Natural killer cell (primary cell): ENCODE measurements around the gene RGS10. TPM values are rescaled to one million over a fixed set of nuclear protein-coding genes. Genes with fewer than 3 reads are reported as not detected.

ENCODE experiments used
- ATAC-seq, 3 donors: fragments of 150-1000 bp in 2 of 3; fragments of 200-7000 bp in 1 of 3; cut with Tn5 transposase; 1 replicate in 1 of 3; 2 replicates in 2 of 3; pipeline ENCODE4 v1.10.0; 2021; ENCODE audit warnings: mild to moderate bottlenecking in 2 of 3, moderate library complexity in 2 of 3
- DNase-seq, 2 donors: peaks; one replicate each; pipeline versions ENCODE4 v3.0.0 to v3.0.0-alpha.2; 2013 to 2021; ENCODE audit warnings: mixed read lengths in 1 of 2
- H3K27ac ChIP-seq: one replicate; pipeline ENCODE4 v1.5.1; 2013; ENCODE audit warnings: mild to moderate bottlenecking, low read length
- H3K27me3 ChIP-seq: one replicate; pipeline ENCODE4 v1.6.1; 2013; ENCODE audit warnings: low read length; ENCODE audit not compliant: control insufficient read depth, insufficient read depth
- H3K36me3 ChIP-seq: one replicate; pipeline ENCODE4 v1.6.1; 2013; ENCODE audit warnings: low read length; ENCODE audit not compliant: control insufficient read depth, insufficient read depth
- H3K4me1 ChIP-seq: one replicate; pipeline ENCODE4 v1.6.1; 2013; ENCODE audit warnings: low read length; ENCODE audit not compliant: control insufficient read depth, insufficient read depth
- H3K4me3 ChIP-seq: one replicate; pipeline ENCODE4 v1.5.1; 2013; ENCODE audit warnings: low read length
- H3K9me3 ChIP-seq: one replicate; pipeline ENCODE4 v1.6.1; 2013; ENCODE audit warnings: low read length; ENCODE audit not compliant: control insufficient read depth, insufficient read depth
- H3K27ac Mint-ChIP-seq, 2 donors: one replicate each; pipeline ENCODE4 v1.8.0; 2022; ENCODE audit warnings: mild to moderate bottlenecking in 2 of 2, mixed read lengths in 2 of 2, moderate library complexity in 1 of 2
- H3K27me3 Mint-ChIP-seq, 2 donors: one replicate each; pipeline ENCODE4 v1.8.0; 2022; ENCODE audit warnings: low read depth in 2 of 2, mixed read lengths in 2 of 2
- H3K36me3 Mint-ChIP-seq: one replicate; pipeline ENCODE4 v1.8.0; 2022; ENCODE audit warnings: mixed read lengths
- H3K4me1 Mint-ChIP-seq, 2 donors: one replicate each; pipeline ENCODE4 v1.8.0; 2022; ENCODE audit warnings: mixed read lengths in 2 of 2
- H3K4me3 Mint-ChIP-seq: one replicate; pipeline ENCODE4 v1.8.0; 2022; ENCODE audit warnings: mild to moderate bottlenecking, moderate library complexity, mixed read lengths
- H3K9me3 Mint-ChIP-seq, 2 donors: one replicate each; pipeline ENCODE4 v1.8.0; 2022; ENCODE audit warnings: mixed read lengths in 2 of 2
- WGBS: methylation state at CpG from one replicate; pipeline ENCODE4 v1.1.7; 2013; ENCODE audit warnings: missing lambda C conversion rate; ENCODE audit not compliant: insufficient coverage; 5-methylcytosine and 5-hydroxymethylcytosine counted together
- intact Hi-C: fragments of 100-400 bp; cut with micrococcal nuclease; formaldehyde crosslinking; loops from one replicate; pipeline ENCODE4 v1.14.2; 2022
- total RNA-seq, 4 donors: library from RNA; stranded (reverse); fragments of 120-200 nt in 1 of 4; gene quantifications; one replicate each; pipeline versions ENCODE4 v1.2.3 to v1.2.4, GENCODE V29; 2013 to 2022
- TF ChIP-seq, protein P1 (sequence below): fragments of 200-600 bp; IDR thresholded peaks from one replicate; pipeline ENCODE4 v1.8.0; 2022; ENCODE audit warnings: antibody characterized with exemption

RGS10 gene
- total RNA-seq, 3 donors from 2014 or later (not counting 1 experiment from before 2014, with no cell fraction given): 13.5 to 25.7 (median 21.4) TPM

- Histone ChIP-seq H3K27me3 (no peaks in the 10 kb centered on the region), H3K36me3 (no peaks in the 10 kb centered on the region), H3K27ac (no peak overlapping the region), H3K4me1 (peaks cover 6% of the 10 kb centered on the region), H3K9me3 (no peaks in the 10 kb centered on the region), H3K4me3 (no peak overlapping the region)
- no peak for DNase-seq
- H3K36me3 Mint-ChIP-seq: no peaks in the 10 kb centered on the region
- peaks cover 0 to 7% of the 10 kb centered on the region in 2 donors for H3K27me3 Mint-ChIP-seq
- no peak for ATAC-seq
- H3K9me3 Mint-ChIP-seq: no peaks in the 10 kb centered on the region
- 87% methylated on average over 9 of the region's 9 CpGs for WGBS
- H3K27ac Mint-ChIP-seq: no peak overlapping the region
- intact Hi-C loops: no loop called here
- no peak overlapping the region for H3K4me3 Mint-ChIP-seq
- peaks cover 4 to 6% of the 10 kb centered on the region in 2 donors for H3K4me1 Mint-ChIP-seq
- TF ChIP-seq, protein P1, sequence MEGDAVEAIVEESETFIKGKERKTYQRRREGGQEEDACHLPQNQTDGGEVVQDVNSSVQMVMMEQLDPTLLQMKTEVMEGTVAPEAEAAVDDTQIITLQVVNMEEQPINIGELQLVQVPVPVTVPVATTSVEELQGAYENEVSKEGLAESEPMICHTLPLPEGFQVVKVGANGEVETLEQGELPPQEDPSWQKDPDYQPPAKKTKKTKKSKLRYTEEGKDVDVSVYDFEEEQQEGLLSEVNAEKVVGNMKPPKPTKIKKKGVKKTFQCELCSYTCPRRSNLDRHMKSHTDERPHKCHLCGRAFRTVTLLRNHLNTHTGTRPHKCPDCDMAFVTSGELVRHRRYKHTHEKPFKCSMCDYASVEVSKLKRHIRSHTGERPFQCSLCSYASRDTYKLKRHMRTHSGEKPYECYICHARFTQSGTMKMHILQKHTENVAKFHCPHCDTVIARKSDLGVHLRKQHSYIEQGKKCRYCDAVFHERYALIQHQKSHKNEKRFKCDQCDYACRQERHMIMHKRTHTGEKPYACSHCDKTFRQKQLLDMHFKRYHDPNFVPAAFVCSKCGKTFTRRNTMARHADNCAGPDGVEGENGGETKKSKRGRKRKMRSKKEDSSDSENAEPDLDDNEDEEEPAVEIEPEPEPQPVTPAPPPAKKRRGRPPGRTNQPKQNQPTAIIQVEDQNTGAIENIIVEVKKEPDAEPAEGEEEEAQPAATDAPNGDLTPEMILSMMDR: no peak
These were observed 58.7 kb downstream of the RGS10 start for GRCh38 chr10:119483839-119484238.

GRCh38 chr10:119483001-119483400 lies 59.5 kb downstream of the RGS10 start:
- DNase-seq (no peak), ATAC-seq (no peak)
- H3K4me1 ChIP-seq: peaks cover 13% of the 10 kb centered on the region
- TF ChIP-seq, protein P1: no peak
- H3K27me3 ChIP-seq: no peaks in the 10 kb centered on the region
- Mint-ChIP-seq H3K9me3 (no peaks in the 10 kb centered on the region), H3K27ac (no peak overlapping the region), H3K27me3 (peaks cover under 1 to 7% of the 10 kb centered on the region in 2 donors), H3K36me3 (no peaks in the 10 kb centered on the region), H3K4me1 (peaks cover 8 to 11% of the 10 kb centered on the region in 2 donors), H3K4me3 (no peak overlapping the region)
- H3K36me3 ChIP-seq: no peaks in the 10 kb centered on the region
- no peak overlapping the region for H3K27ac ChIP-seq
- intact Hi-C loops: no loop called here
- 74% methylated on average over 3 of the region's 6 CpGs for WGBS
- no peaks in the 10 kb centered on the region for H3K9me3 ChIP-seq
- no peak overlapping the region for H3K4me3 ChIP-seq

- TF ChIP-seq, protein P1: no peak
- Mint-ChIP-seq H3K4me1 (peaks cover 8 to 11% of the 10 kb centered on the region in 2 donors), H3K36me3 (no peaks in the 10 kb centered on the region), H3K4me3 (no peak overlapping the region), H3K27ac (no peak overlapping the region), H3K9me3 (no peaks in the 10 kb centered on the region), H3K27me3 (peaks cover 7% of the 10 kb centered on the region in 2 donors)
- Histone ChIP-seq H3K4me3 (no peak overlapping the region), H3K27me3 (no peaks in the 10 kb centered on the region), H3K27ac (no peak overlapping the region), H3K36me3 (no peaks in the 10 kb centered on the region), H3K9me3 (no peaks in the 10 kb centered on the region), H3K4me1 (peaks cover 18% of the 10 kb centered on the region)
- intact Hi-C loops: no loop called here
- ATAC-seq: no peak
- WGBS: 95% methylated on average over 11 of the region's 12 CpGs
- no peak for DNase-seq
These were observed 60.6 kb downstream of the RGS10 start for GRCh38 chr10:119481781-119482426.

DNA sequence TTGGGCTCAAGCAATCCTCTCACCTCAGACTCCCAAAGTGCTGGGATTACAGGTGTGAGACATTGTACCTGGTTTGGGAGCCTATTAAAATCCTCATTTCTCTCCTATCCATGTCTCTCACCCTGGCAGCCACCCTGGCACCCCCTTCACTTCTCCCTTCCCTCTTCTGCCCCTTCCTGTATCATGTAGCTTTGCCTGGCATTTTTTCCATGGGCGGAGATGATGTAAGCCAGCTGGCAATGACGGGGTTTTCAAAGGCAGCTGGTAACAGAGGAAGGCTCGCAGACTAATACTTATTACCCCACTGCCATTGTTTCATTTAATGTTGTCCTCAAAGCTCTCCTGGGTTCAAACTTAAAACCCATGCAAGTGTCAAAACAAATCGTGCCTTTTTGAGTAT lies 61.9 kb downstream of the RGS10 start:
- Mint-ChIP-seq H3K27me3 (peaks cover 10 to 15% of the 10 kb centered on the region in 2 donors), H3K9me3 (no peaks in the 10 kb centered on the region), H3K36me3 (no peaks in the 10 kb centered on the region), H3K4me3 (no peak overlapping the region), H3K27ac (no peak overlapping the region), H3K4me1 (peaks cover 8 to 11% of the 10 kb centered on the region in 2 donors)
- peaks cover 18% of the 10 kb centered on the region for H3K4me1 ChIP-seq
- no peak overlapping the region for H3K27ac ChIP-seq
- TF ChIP-seq, protein P1: no peak
- WGBS: 100% methylated on average over 4 of the region's 4 CpGs
- no peaks in the 10 kb centered on the region for H3K27me3 ChIP-seq
- no peaks in the 10 kb centered on the region for H3K9me3 ChIP-seq
- intact Hi-C loops: no loop called here
- no peaks in the 10 kb centered on the region for H3K36me3 ChIP-seq
- no peak overlapping the region for H3K4me3 ChIP-seq
- DNase-seq (no peak), ATAC-seq (no peak)
